Activated T-cell treated with anti-CD3 and anti-CD28 coated beads, Interleukin-2, amount 50 U/mL, for 4 hours (primary cell): ENCODE measurements around the gene SH3GL1. TPM values are rescaled to one million over a fixed set of nuclear protein-coding genes. Genes with fewer than 3 reads are reported as not detected.

ENCODE experiments used
- ATAC-seq, 2 donors: fragments of 200-7000 bp; cut with Tn5 transposase; one replicate each; pipeline ENCODE4 v1.10.0; 2021
- DNase-seq: peaks from one replicate; pipeline ENCODE4 v3.0.0-alpha.2; 2020
- H3K27me3 Mint-ChIP-seq: one replicate; pipeline ENCODE4 v1.8.0; 2021; ENCODE audit warnings: low read depth, mixed read lengths
- H3K36me3 Mint-ChIP-seq: one replicate; pipeline ENCODE4 v1.8.0; 2022; ENCODE audit warnings: mixed read lengths; ENCODE audit not compliant: insufficient read depth
- H3K4me1 Mint-ChIP-seq: one replicate; pipeline ENCODE4 v1.8.0; 2021; ENCODE audit warnings: low read depth, mixed read lengths
- H3K4me3 Mint-ChIP-seq: one replicate; pipeline ENCODE4 v1.8.0; 2021; ENCODE audit warnings: mild to moderate bottlenecking, moderate library complexity, mixed read lengths
- H3K9me3 Mint-ChIP-seq: one replicate; pipeline ENCODE4 v1.8.0; 2021; ENCODE audit warnings: mixed read lengths
- total RNA-seq, 3 donors: library from RNA; stranded (reverse); gene quantifications; one replicate each; pipeline ENCODE4 v1.2.1, GENCODE V29; 2021

The SH3GL1 gene
- total RNA-seq, 3 donors from 2014 or later = 50.8 to 52.6 (median 52.2) TPM

GRCh38 chr19:4416268-4416667, 15.9 kb upstream of the SH3GL1 start:
- Mint-ChIP-seq H3K4me1 (no peaks in the 10 kb centered on the region), H3K4me3 (no peak overlapping the region), H3K9me3 (no peaks in the 10 kb centered on the region), H3K36me3 (peaks cover 11% of the 10 kb centered on the region), H3K27me3 (no peaks in the 10 kb centered on the region)
- ATAC-seq (no peak), DNase-seq (no peak)

- no peaks in the 10 kb centered on the region for H3K4me1 Mint-ChIP-seq
- no peaks in the 10 kb centered on the region for H3K9me3 Mint-ChIP-seq
- peaks cover 11% of the 10 kb centered on the region for H3K36me3 Mint-ChIP-seq
- ATAC-seq (no peak), DNase-seq (no peak)
- H3K4me3 Mint-ChIP-seq = no peak overlapping the region
- no peaks in the 10 kb centered on the region for H3K27me3 Mint-ChIP-seq
These were observed 15.0 kb upstream of the SH3GL1 start for GRCh38 chr19:4415352-4415751.

DNA sequence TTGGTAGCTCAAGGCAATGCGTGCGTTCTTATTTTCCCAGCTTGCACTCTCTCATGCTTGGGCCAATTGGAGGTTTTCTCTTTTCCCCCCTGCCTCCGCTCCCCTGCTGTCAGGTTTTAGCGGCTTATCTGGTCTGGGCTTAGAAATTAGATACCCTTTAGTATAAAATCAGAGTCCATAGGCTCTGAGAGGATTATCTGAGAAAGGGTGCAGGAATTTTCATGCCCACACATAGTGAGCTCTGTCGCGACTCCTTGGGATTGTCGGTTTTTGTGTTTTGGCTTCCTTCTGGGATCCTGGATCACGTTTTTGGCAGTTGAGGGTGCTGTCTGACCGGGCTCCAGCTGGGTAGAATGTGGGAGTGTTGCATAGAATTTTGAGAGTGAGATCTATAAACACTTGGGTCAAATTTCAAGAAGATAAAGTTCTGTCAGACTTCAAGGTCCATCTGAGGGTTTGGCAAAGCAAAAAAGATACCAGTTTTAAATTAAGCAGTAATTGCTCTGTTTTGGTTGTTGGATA, 14.5 kb upstream of the SH3GL1 start:
- Mint-ChIP-seq H3K27me3 (no peaks in the 10 kb centered on the region), H3K4me3 (no peak overlapping the region), H3K4me1 (no peaks in the 10 kb centered on the region), H3K9me3 (no peaks in the 10 kb centered on the region), H3K36me3 (peaks cover 12% of the 10 kb centered on the region)
- no peak for ATAC-seq
- no peak for DNase-seq

- Mint-ChIP-seq H3K9me3 (no peaks in the 10 kb centered on the region), H3K36me3 (peaks cover 18% of the 10 kb centered on the region)
These were observed 13.9 kb upstream of the SH3GL1 start for GRCh38 chr19:4414144-4414799.

GRCh38 chr19:4413588-4413987, 13.2 kb upstream of the SH3GL1 start:
- no peaks in the 10 kb centered on the region for H3K9me3 Mint-ChIP-seq
- H3K4me3 Mint-ChIP-seq = no peak overlapping the region
- H3K36me3 Mint-ChIP-seq = peaks cover 21% of the 10 kb centered on the region
- no peak for ATAC-seq
- no peak for DNase-seq
- H3K4me1 Mint-ChIP-seq = no peaks in the 10 kb centered on the region
- no peaks in the 10 kb centered on the region for H3K27me3 Mint-ChIP-seq

More at GRCh38 chr19:4414144-4414799, 13.9 kb upstream of the SH3GL1 start:
- ATAC-seq (no peak), DNase-seq (no peak)
- no peaks in the 10 kb centered on the region for H3K4me1 Mint-ChIP-seq
- H3K27me3 Mint-ChIP-seq = no peaks in the 10 kb centered on the region
- H3K4me3 Mint-ChIP-seq = no peak overlapping the region

DNA sequence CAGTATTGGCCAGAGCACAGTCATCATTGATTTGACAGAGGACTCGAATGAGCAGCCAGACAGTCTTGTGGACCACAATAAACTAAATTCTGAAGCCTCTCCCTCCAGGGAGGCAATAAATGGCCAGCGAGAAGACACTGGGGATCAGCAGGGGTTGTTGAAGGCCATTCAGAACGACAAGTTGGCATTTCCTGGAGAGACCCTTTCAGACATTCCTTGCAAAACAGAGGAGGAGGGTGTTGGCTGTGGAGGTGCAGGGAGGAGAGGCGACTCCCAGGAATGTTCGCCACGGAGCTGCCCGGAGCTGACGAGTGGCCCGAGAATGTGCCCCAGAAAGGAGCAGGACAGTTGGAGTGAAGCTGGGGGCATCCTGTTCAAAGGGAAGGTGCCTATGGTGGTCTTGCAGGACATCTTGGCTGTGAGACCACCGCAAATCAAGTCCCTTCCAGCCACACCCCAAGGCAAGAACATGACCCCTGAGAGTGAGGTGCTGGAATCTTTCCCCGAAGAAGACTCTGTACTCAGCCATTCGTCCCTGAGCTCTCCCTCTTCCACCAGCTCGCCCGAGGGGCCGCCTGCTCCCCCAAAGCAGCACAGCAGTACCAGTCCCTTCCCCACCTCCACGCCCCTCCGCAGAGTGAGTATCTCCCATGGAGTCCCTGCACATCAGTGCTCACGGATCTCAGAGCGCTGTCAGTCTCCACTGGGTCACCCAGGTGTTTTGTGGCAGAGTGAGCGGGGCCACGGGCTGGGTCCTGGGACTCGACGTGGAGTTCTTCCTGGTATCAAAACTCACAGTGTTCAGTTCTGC, 9.0 kb upstream of the SH3GL1 start:
- peaks cover 6% of the 10 kb centered on the region for H3K4me1 Mint-ChIP-seq
- peaks cover 12% of the 10 kb centered on the region for H3K36me3 Mint-ChIP-seq
- ATAC-seq (peak in 1 of 2 donors; percentile 11), DNase-seq (no peak)
- H3K4me3 Mint-ChIP-seq = no peak overlapping the region
- no peaks in the 10 kb centered on the region for H3K9me3 Mint-ChIP-seq
- H3K27me3 Mint-ChIP-seq = no peaks in the 10 kb centered on the region

GRCh38 chr19:4406626-4407025, 6.3 kb upstream of the SH3GL1 start:
- DNase-seq (no peak), ATAC-seq (no peak)
- Mint-ChIP-seq H3K9me3 (no peaks in the 10 kb centered on the region), H3K4me3 (no peak overlapping the region), H3K36me3 (peaks cover 10% of the 10 kb centered on the region), H3K4me1 (peaks cover 21% of the 10 kb centered on the region), H3K27me3 (no peaks in the 10 kb centered on the region)

GRCh38 chr19:4405977-4406376, 5.6 kb upstream of the SH3GL1 start:
- DNase-seq = no peak
- Mint-ChIP-seq H3K9me3 (no peaks in the 10 kb centered on the region), H3K4me1 (peaks cover 28% of the 10 kb centered on the region), H3K36me3 (peaks cover 10% of the 10 kb centered on the region), H3K4me3 (no peak overlapping the region), H3K27me3 (no peaks in the 10 kb centered on the region)
- no peak for ATAC-seq

DNA sequence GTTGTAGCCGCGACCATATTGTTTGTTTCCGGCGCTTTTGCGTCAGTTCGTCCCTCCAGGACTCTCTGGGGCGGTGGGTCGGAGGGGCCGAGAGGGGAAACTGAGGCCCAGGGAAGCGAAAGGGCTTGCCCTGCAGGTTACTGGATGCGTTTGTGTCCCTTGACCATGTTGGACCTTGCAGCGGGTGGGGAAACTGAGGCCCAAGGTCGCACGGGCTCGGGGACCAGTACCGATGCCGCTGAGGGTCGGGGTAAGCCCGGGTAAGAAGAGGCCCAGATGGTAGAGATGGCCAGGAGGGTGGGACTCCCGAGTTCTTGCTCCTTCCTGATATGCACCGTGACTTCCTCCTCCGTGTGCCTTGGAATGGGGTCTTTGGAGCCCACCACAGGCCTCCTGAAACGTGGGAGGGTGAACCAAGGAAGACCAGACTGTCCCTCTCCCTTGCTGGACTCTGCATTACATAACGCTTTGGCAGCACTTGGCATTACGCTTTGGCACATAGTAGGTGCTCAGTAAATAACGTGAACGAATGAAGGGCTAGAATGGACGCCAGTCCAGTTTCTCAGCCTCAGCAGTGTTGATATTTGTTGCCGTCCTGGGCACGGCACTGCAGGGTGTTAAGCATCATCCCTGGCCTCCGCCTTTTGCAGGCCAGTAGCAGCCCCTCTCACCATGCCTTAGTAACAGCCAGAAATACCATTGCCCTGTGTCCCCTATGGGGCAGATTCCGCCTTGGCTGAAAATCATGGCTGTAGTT, 2.8 kb upstream of the SH3GL1 start:
- DNase-seq (no peak), ATAC-seq (no peak)
- H3K4me3 Mint-ChIP-seq = peak overlapping the region; percentile 89
- H3K27me3 Mint-ChIP-seq = no peaks in the 10 kb centered on the region
- peaks cover under 1% of the 10 kb centered on the region for H3K36me3 Mint-ChIP-seq
- H3K9me3 Mint-ChIP-seq = no peaks in the 10 kb centered on the region
- H3K4me1 Mint-ChIP-seq = peaks cover 45% of the 10 kb centered on the region

- peak within 1 kb of the TSS; percentile 89 for H3K4me3 Mint-ChIP-seq
- ATAC-seq = peak; percentile 92
- peaks cover 2% of the 10 kb centered on the region for H3K36me3 Mint-ChIP-seq
- H3K4me1 Mint-ChIP-seq = peaks cover 48% of the 10 kb centered on the region
- DNase-seq = peak; percentile 98
- no peaks in the 10 kb centered on the region for H3K9me3 Mint-ChIP-seq
- H3K27me3 Mint-ChIP-seq = no peaks in the 10 kb centered on the region
These were observed 2.0 kb upstream of the SH3GL1 start, which contains the start of gene CHAF1A for GRCh38 chr19:4402171-4403004. Gene CHAF1A (plus strand): TSS chr19:4402640. CDS start chr19:4402763, 123 bp downstream.

DNA sequence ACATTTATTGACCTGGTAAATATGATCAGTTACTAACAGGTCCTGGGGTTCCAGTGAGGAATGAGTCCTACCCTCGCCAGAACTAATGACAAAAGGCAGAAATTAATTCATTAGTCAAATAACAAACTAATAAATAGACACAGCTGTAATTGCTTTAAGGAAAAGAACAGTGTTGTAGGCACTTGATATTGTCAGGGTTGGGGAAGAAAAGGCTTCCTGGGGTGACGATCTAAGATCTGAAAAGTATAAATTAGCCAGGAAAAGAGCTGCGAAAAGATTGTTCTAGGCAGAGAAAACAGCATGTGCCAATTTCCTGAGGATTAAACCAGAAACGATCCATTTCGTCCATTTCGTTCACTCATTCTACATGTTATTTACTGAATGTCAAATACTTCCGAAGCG, 1.4 kb upstream of the SH3GL1 start:
- Mint-ChIP-seq H3K4me1 (peaks cover 54% of the 10 kb centered on the region), H3K36me3 (peaks cover 4% of the 10 kb centered on the region), H3K9me3 (no peaks in the 10 kb centered on the region), H3K27me3 (no peaks in the 10 kb centered on the region), H3K4me3 (peak overlapping the region; percentile 89)
- DNase-seq = no peak
- ATAC-seq = no peak

DNA sequence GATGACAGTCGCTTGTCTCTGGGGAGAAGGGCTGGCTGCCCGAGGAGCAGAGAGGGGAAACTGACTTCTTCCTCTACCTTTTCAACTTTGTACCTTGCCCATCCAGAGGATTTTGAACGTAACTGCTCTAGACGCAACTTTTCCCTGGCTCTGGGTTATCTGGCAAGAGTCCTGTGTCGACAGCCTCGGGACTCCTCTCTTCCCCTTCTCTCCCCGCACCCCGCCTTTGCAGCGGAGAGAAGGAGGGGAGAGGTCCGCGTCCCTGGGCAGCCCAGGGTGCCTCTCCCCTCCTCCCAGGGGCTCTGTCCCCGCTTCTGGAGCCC, 574 bp downstream of the SH3GL1 start:
- Mint-ChIP-seq H3K4me3 (peak overlapping the region; percentile 89), H3K4me1 (peaks cover 64% of the 10 kb centered on the region), H3K9me3 (no peaks in the 10 kb centered on the region), H3K27me3 (no peaks in the 10 kb centered on the region), H3K36me3 (peaks cover 9% of the 10 kb centered on the region)
- DNase-seq (no peak), ATAC-seq (peak; percentile 4 to 12)

- Mint-ChIP-seq H3K4me1 (peaks cover 62% of the 10 kb centered on the region), H3K36me3 (peaks cover 15% of the 10 kb centered on the region), H3K9me3 (no peaks in the 10 kb centered on the region), H3K4me3 (peak overlapping the region; percentile 16), H3K27me3 (no peaks in the 10 kb centered on the region)
- ATAC-seq (no peak), DNase-seq (no peak)
These were observed 3.2 kb downstream of the SH3GL1 start for GRCh38 chr19:4396949-4397783.
